EH (cell line): ENCODE measurements around the gene SLC9C1.
"Not testable (repeated sequence)": the region's sequence is repeated elsewhere in the genome, so short reads cannot be mapped to it uniquely, and the experiment has no call there.

Experiments used
- DNase-seq: peaks from one replicate; pipeline ENCODE4 v3.0.0-alpha.2; 2015; ENCODE audit warnings: low read depth

The SLC9C1 gene

GRCh38 chr3:112187300-112187699 is 106.7 kb downstream of the SLC9C1 start:
- no peak for DNase-seq

GRCh38 chr3:112185423-112186035 is 108.5 kb downstream of the SLC9C1 start:
- DNase-seq, result not testable (repeated sequence)

- DNase-seq, result no peak
Measured at GRCh38 chr3:112175646-112176045, 118.4 kb downstream of the SLC9C1 start.

- DNase-seq, result no peak
Measured at GRCh38 chr3:112175037-112175436, 119.0 kb downstream of the SLC9C1 start.

- no peak for DNase-seq
Measured at GRCh38 chr3:112171144-112171543, 122.9 kb downstream of the SLC9C1 start.

- no peak for DNase-seq
Measured at GRCh38 chr3:112170046-112170445, 124.0 kb downstream of the SLC9C1 start.

GRCh38 chr3:112167758-112168157 is 126.3 kb downstream of the SLC9C1 start:
- no peak for DNase-seq

GRCh38 chr3:112149136-112149535 is 144.9 kb downstream of the SLC9C1 start:
- peak; percentile 6 for DNase-seq

- no peak for DNase-seq
Measured at GRCh38 chr3:112143689-112144088, 150.3 kb downstream of the SLC9C1 start.

GRCh38 chr3:112143251-112143650 is 150.8 kb downstream of the SLC9C1 start:
- DNase-seq, result peak; percentile 13

GRCh38 chr3:112141293-112141692 is 152.7 kb downstream of the SLC9C1 start:
- no peak for DNase-seq

GRCh38 chr3:112140584-112140983 is 153.4 kb downstream of the SLC9C1 start:
- no peak for DNase-seq

- no peak for DNase-seq
Measured at GRCh38 chr3:112138219-112138969, 155.6 kb downstream of the SLC9C1 start.

GRCh38 chr3:112137781-112138180 is 156.2 kb downstream of the SLC9C1 start:
- DNase-seq, result no peak

- DNase-seq, result peak; percentile 35
Measured at GRCh38 chr3:112136959-112137693, 156.9 kb downstream of the SLC9C1 start.

GRCh38 chr3:112136046-112136445 is 158.0 kb downstream of the SLC9C1 start:
- no peak for DNase-seq

GRCh38 chr3:112134335-112135124 is 159.5 kb downstream of the SLC9C1 start:
- no peak for DNase-seq

GRCh38 chr3:112133626-112134334 is 160.2 kb downstream of the SLC9C1 start:
- no peak for DNase-seq

- DNase-seq, result no peak
Measured at GRCh38 chr3:112132975-112133448, 161.0 kb downstream of the SLC9C1 start, which contains the start of gene GCSAM. GCSAM (minus strand) TSS chr3:112133248; CDS start chr3:112133120, 128 bp downstream.

- DNase-seq, result no peak
Measured at GRCh38 chr3:112132554-112132953, 161.5 kb downstream of the SLC9C1 start.

GRCh38 chr3:112132088-112132487 is 161.9 kb downstream of the SLC9C1 start:
- DNase-seq, result no peak
